GM18858 (cell line): ENCODE results near the gene FKBP9.
"Not testable (repeated sequence)": the region's sequence is repeated elsewhere in the genome, so short reads cannot be mapped to it uniquely, and the experiment has no call there.

Experiments used
- ATAC-seq: cut with Tn5 transposase; IDR thresholded peaks from one replicate; pipeline ENCODE4 v1.9.1; 2021; ENCODE audit not compliant: unreplicated experiment

The FKBP9 gene

GRCh38 chr7:32957326-32958045 is at the start of gene FKBP9:
Gene FKBP9, plus strand, starts transcription at chr7:32957440. Its CDS starts 134 bp downstream, at chr7:32957574.
- peak; percentile 76 for ATAC-seq

- no peak for ATAC-seq
Measured at GRCh38 chr7:32910195-32910594, 47.0 kb upstream of the FKBP9 start.

GRCh38 chr7:32914184-32914583 is 43.1 kb upstream of the FKBP9 start:
- ATAC-seq, result no peak

- no peak for ATAC-seq
Measured at GRCh38 chr7:32915041-32915536, 42.2 kb upstream of the FKBP9 start.

- ATAC-seq, result no peak
Measured at GRCh38 chr7:32916006-32916405, 41.2 kb upstream of the FKBP9 start.

GRCh38 chr7:32916994-32917393 is 40.2 kb upstream of the FKBP9 start:
- ATAC-seq, result not testable (repeated sequence)

- no peak for ATAC-seq
Measured at GRCh38 chr7:32921896-32922295, 35.3 kb upstream of the FKBP9 start.

- ATAC-seq, result no peak
Measured at GRCh38 chr7:32928785-32929298, 28.4 kb upstream of the FKBP9 start.

GRCh38 chr7:32929430-32930143 is 27.7 kb upstream of the FKBP9 start:
- no peak for ATAC-seq

GRCh38 chr7:32930378-32930777 is 26.9 kb upstream of the FKBP9 start:
- no peak for ATAC-seq

GRCh38 chr7:32935558-32935957 is 21.7 kb upstream of the FKBP9 start:
- no peak for ATAC-seq

- no peak for ATAC-seq
Measured at GRCh38 chr7:32936689-32937088, 20.6 kb upstream of the FKBP9 start.

- no peak for ATAC-seq
Measured at GRCh38 chr7:32937344-32938174, 19.7 kb upstream of the FKBP9 start.

GRCh38 chr7:32941181-32941580 is 16.1 kb upstream of the FKBP9 start:
- no peak for ATAC-seq

- no peak for ATAC-seq
Measured at GRCh38 chr7:32941681-32942414, 15.4 kb upstream of the FKBP9 start.

- ATAC-seq, result peak; percentile 73
Measured at GRCh38 chr7:32942415-32943251, 14.6 kb upstream of the FKBP9 start.

- ATAC-seq, result peak; percentile 13
Measured at GRCh38 chr7:32943252-32944030, 13.8 kb upstream of the FKBP9 start.

GRCh38 chr7:32947420-32947983 is 9.7 kb upstream of the FKBP9 start:
- ATAC-seq, result no peak

GRCh38 chr7:32948202-32948601 is 9.0 kb upstream of the FKBP9 start:
- no peak for ATAC-seq
